Epithelial cell of prostate (primary cell): ENCODE measurements around the gene TOMM20L.
"Not testable (repeated sequence)": the region's sequence is repeated elsewhere in the genome, so short reads cannot be mapped to it uniquely, and the experiment has no call there.

Source experiments
- DNase-seq: peaks from one replicate; pipeline ENCODE4 v3.0.0-alpha.2; 2011; ENCODE audit warnings: low read depth, low spot score
- H3K27ac ChIP-seq: fragments of 450-650 bp; 2 replicates; pipeline ENCODE4 v1.5.1; 2017; ENCODE audit warnings: mild to moderate bottlenecking

The TOMM20L gene

GRCh38 chr14:58416934-58417333 lies 21.2 kb downstream of the TOMM20L start:
- DNase-seq, H3K27ac ChIP-seq: not testable (repeated sequence)

- DNase-seq, result no peak
- H3K27ac ChIP-seq, result peak overlapping the region; percentile 90
These were observed 31.0 kb downstream of the TOMM20L start for GRCh38 chr14:58426670-58427280.

- peak within 1 kb of the TSS; percentile 90 for H3K27ac ChIP-seq
- peak; percentile 90 for DNase-seq
These were observed 31.8 kb downstream of the TOMM20L start, which contains the start of the genes KIAA0586 and TIMM9 for GRCh38 chr14:58427281-58428117. TSS of gene KIAA0586 (plus strand) at chr14:58427719. CDS start at chr14:58428265, 546 bp downstream. TSS of gene TIMM9 (minus strand) at chr14:58427531. CDS start at chr14:58411945, 15,586 bp downstream.

- DNase-seq, result no peak
These were observed 32.5 kb downstream of the TOMM20L start for GRCh38 chr14:58428118-58428683.

GRCh38 chr14:58430156-58430555 lies 34.4 kb downstream of the TOMM20L start:
- H3K27ac ChIP-seq, result peak overlapping the region; percentile 11
- peak; percentile 69 for DNase-seq

More at GRCh38 chr14:58428118-58428683, 32.5 kb downstream of the TOMM20L start:
- peak overlapping the region; percentile 90 for H3K27ac ChIP-seq

GRCh38 chr14:58439476-58439875 lies 43.7 kb downstream of the TOMM20L start:
- H3K27ac ChIP-seq, result no peak overlapping the region
- no peak for DNase-seq

- DNase-seq, result no peak
- no peak overlapping the region for H3K27ac ChIP-seq
These were observed 48.9 kb downstream of the TOMM20L start for GRCh38 chr14:58444627-58445026.

- peak overlapping the region; percentile 40 for H3K27ac ChIP-seq
- peak; percentile 56 for DNase-seq
These were observed 60.0 kb downstream of the TOMM20L start for GRCh38 chr14:58455593-58456265.
